ENCODE measurements around the gene WDFY4. TPM values are rescaled to one million over a fixed set of nuclear protein-coding genes. Genes with fewer than 3 reads are reported as not detected.

Gene WDFY4
- total and polyA plus RNA-seq, 2 of the 4 experiments (the other 2 are of a cell fraction): not detected

DNA sequence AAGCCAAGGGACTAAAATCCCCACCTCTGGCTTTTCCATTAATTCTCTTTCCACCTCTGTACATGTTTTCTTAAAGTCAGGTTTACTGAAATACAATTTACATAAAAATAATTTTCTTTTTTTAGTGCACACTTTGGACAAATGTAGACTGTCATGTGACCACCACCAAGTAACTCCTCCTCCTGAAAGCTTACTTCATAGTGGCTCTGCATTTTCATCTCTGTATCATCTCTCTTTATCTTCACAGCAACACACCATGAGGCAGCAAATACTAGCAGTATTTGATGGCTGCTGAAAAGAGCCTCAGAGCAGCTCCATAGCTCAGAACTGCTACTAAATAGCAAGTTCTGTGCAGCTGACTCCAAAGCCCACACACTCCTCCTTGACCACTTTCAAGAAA, 17.3 kb downstream of the WDFY4 start:
- Histone ChIP-seq H3K4ac (ENCODE audit: low read depth, low read length) (no peak overlapping the region), H4K20me1 (ENCODE audit: insufficient read depth, low read length) (no peaks in the 10 kb centered on the region), H2BK120ac (ENCODE audit: low read depth, low read length) (no peak overlapping the region), H3K79me1 (ENCODE audit: low read depth in 1 of 2, low read length in 2 of 2) (no peaks in the 10 kb centered on the region), H3K4me2 (ENCODE audit: low read depth, low read length) (no peak overlapping the region), H3K27me3 (ENCODE audit: control insufficient read depth, insufficient read depth, low read length) (peaks cover 38% of the 10 kb centered on the region), H4K5ac (ENCODE audit: low read depth, low read length) (no peak overlapping the region), H3K56ac (ENCODE audit: extremely low read depth, insufficient read depth, low read length) (no peak overlapping the region), H2AFZ (replicated peaks; ENCODE audit: low read length, poor library complexity) (no peak overlapping the region), H3K4me1 (ENCODE audit: control insufficient read depth, insufficient read depth, low read length) (no peaks in the 10 kb centered on the region), H3K23ac (ENCODE audit: low read depth, low read length) (no peak overlapping the region), H2BK15ac (ENCODE audit: low read depth, low read length) (no peak overlapping the region), H3K9ac (ENCODE audit: low read depth, low read length) (no peak overlapping the region), H3K36me3 (ENCODE audit: control insufficient read depth, insufficient read depth, low read length) (no peaks in the 10 kb centered on the region), H2BK5ac (ENCODE audit: low read depth, low read length, poor library complexity, severe bottlenecking) (no peak overlapping the region), H3K9me3 (ENCODE audit: control insufficient read depth, insufficient read depth, low read length) (no peaks in the 10 kb centered on the region), H2AK5ac (ENCODE audit: low read depth, low read length) (no peak overlapping the region), H3K9me1 (ENCODE audit: insufficient read depth, low read length) (no peaks in the 10 kb centered on the region), H3K4me3 (ENCODE audit: insufficient read depth, low read depth, low read length) (no peak overlapping the region), H2BK20ac (ENCODE audit: low read depth, low read length) (no peak overlapping the region), H2AK9ac (replicated peaks; ENCODE audit: low read depth, low read length, poor library complexity) (no peak overlapping the region), H3K27ac (ENCODE audit: insufficient read depth, low read length) (no peak overlapping the region), H4K8ac (ENCODE audit: low read depth in 2 of 2, low read length in 2 of 2) (no peak overlapping the region), H3K18ac (ENCODE audit: low read depth, low read length) (no peak overlapping the region), H4K91ac (ENCODE audit: insufficient read depth, low read depth, low read length) (no peak overlapping the region), H3K14ac (replicated peaks; ENCODE audit: low read depth, low read length) (no peak overlapping the region)
- ChIA-PET POLR2A (ENCODE audit: unreplicated experiment) (no interaction called here), CTCF (no interaction called here)
- dilution Hi-C loops (cut with HindIII; ENCODE audit: low sequenced_read_pairs, unreplicated experiment) (no loop called here), intact Hi-C loops (cut with micrococcal nuclease) (no loop called here), in situ Hi-C loops (cut with MboI; ENCODE audit: low sequenced_read_pairs) (no loop called here)
- no peak for DNase-seq
- ATAC-seq (ENCODE audit: low read depth): no peak
- no TSS peak for BruUV-seq (replicated peaks)
- TF ChIP-seq CHD1 (IDR thresholded peaks at IDR 0.05; ENCODE audit: low read depth, low read length) (no peak), RFX5 (IDR thresholded peaks at IDR 0.05; ENCODE audit: low read depth, low read length) (no peak)

Measured in IMR-90 (cell line).